K562 (cell line): ENCODE data around the gene USF2. TPM values are rescaled to one million over a fixed set of nuclear protein-coding genes. Genes with fewer than 3 reads are reported as not detected.

Experiments
- ATAC-seq: fragments of 200-7000 bp; cut with Tn5 transposase; 3 replicates; pipeline ENCODE4 v1.9.1; 2020; ENCODE audit warnings: moderate library complexity
- BruUV-seq: library from RNA; stranded (reverse); fragments of 400-500 nt; replicated peaks from 2 replicates; lab custom pipeline; 2021; lab: Mats Ljungman, UMichigan
- CTCF ChIA-PET: fragments of 300-600 bp; formaldehyde crosslinking; extraction: SDS; loops from one replicate; lab custom pipeline; 2021; ENCODE audit warnings: low intra/inter-chr PET ratio; lab: Yijun Ruan, JAX
- POLR2A ChIA-PET: fragments of 300-600, 350-650 bp; sonication (Branson Sonifier 250); formaldehyde crosslinking; extraction: SDS; loops from one replicate; lab custom pipeline; 2021; ENCODE audit warnings: antibody characterized with exemption, inconsistent platforms; lab: Yijun Ruan, JAX
- DNase-seq, 4 experiments: peaks; one replicate each; pipeline versions ENCODE4 v3.0.0 to v3.0.0-alpha.2; 2011 to 2018; ENCODE audit warnings: low spot score in 3 of 4, mixed read lengths in 3 of 4; ENCODE audit errors: extremely low read depth in 1 of 4
- FAIRE-seq: peaks from 2 replicates; lab custom pipeline; 2011; peaks lifted over from hg19 to GRCh38; lab: Jason Lieb, UNC
- H2AFZ ChIP-seq: 2 replicates; pipeline ENCODE4 v1.6.0; 2011; ENCODE audit warnings: low read depth, low read length, control low read depth, inconsistent platforms
- H3K27ac ChIP-seq: fragments of 200-600 bp; 3 replicates; pipeline ENCODE4 v1.8.0; 2011; ENCODE audit warnings: low read depth, mild to moderate bottlenecking, control low read depth, inconsistent platforms, low read length, moderate library complexity, mixed read lengths; ENCODE audit errors: extremely low read depth
- H3K27me3 ChIP-seq, 2 experiments: fragments of 300-600 bp in 1 of 2; 2 replicates in 1 of 2; 3 replicates in 1 of 2; pipeline versions ENCODE4 v1.6.0 to v1.8.0; 2011; ENCODE audit warnings: inconsistent platforms in 2 of 2, low read length in 2 of 2, mild to moderate bottlenecking in 1 of 2, mixed read lengths in 1 of 2, moderate library complexity in 1 of 2; ENCODE audit not compliant: control insufficient read depth in 2 of 2, insufficient read depth in 2 of 2
- H3K36me3 ChIP-seq: fragments of 300-600 bp; 3 replicates; pipeline ENCODE4 v1.8.0; 2011; ENCODE audit warnings: mild to moderate bottlenecking, low read length, inconsistent platforms; ENCODE audit not compliant: control insufficient read depth, insufficient read depth
- H3K4me1 ChIP-seq, 2 experiments: fragments of 200-600 bp in 1 of 2; replicated peaks in 1 of 2; 2 replicates in 1 of 2; 3 replicates in 1 of 2; pipeline versions ENCODE4 v1.5.1 to v1.8.0; 2011; ENCODE audit warnings: inconsistent platforms in 2 of 2, low read length in 2 of 2, mild to moderate bottlenecking in 1 of 2, mixed read lengths in 1 of 2, moderate library complexity in 1 of 2; ENCODE audit not compliant: control insufficient read depth in 2 of 2, insufficient read depth in 2 of 2
- H3K4me2 ChIP-seq: 2 replicates; pipeline ENCODE4 v1.6.1; 2011; ENCODE audit warnings: low read length, control low read depth, inconsistent platforms, mixed read lengths; ENCODE audit not compliant: insufficient read depth
- H3K4me3 ChIP-seq: fragments of 200-600 bp; sonication (generic), shearing (Covaris generic); 2 replicates; pipeline ENCODE4 v1.5.1; 2016; ENCODE audit warnings: control low read depth, inconsistent platforms
- H3K79me2 ChIP-seq: fragments of 200-600 bp; 3 replicates; pipeline ENCODE4 v1.8.0; 2011; ENCODE audit warnings: low read length, inconsistent platforms; ENCODE audit not compliant: control insufficient read depth, insufficient read depth
- H3K9ac ChIP-seq, 2 experiments: 2 replicates each; pipeline versions ENCODE4 v1.6.0 to v1.6.1; 2011; ENCODE audit warnings: low read depth in 2 of 2, low read length in 2 of 2, control low read depth in 1 of 2, inconsistent platforms in 1 of 2, mild to moderate bottlenecking in 1 of 2, mixed read lengths in 1 of 2; ENCODE audit not compliant: insufficient read depth in 1 of 2
- H3K9me1 ChIP-seq: one replicate; pipeline ENCODE4 v1.6.0; 2011; ENCODE audit warnings: inconsistent platforms, mild to moderate bottlenecking, low read length, moderate library complexity; ENCODE audit not compliant: control insufficient read depth, insufficient read depth
- H3K9me3 ChIP-seq: replicated peaks from 2 replicates; pipeline ENCODE4 v1.5.1; 2011; ENCODE audit warnings: low read depth, low read length, inconsistent platforms; ENCODE audit not compliant: control insufficient read depth, insufficient read depth
- H4K20me1 ChIP-seq: replicated peaks from 2 replicates; pipeline ENCODE4 v1.6.1; 2011; ENCODE audit warnings: low read length, inconsistent platforms, mixed read lengths; ENCODE audit not compliant: control insufficient read depth, insufficient read depth
- CBX1 ChIP-seq: sonication (generic); IDR thresholded peaks from 2 replicates; pipeline ENCODE4 v1.6.1; 2016; ENCODE audit warnings: antibody characterized with exemption, low read depth, mild to moderate bottlenecking
- ELK3 ChIP-seq: fragments of 450-650 bp; formaldehyde crosslinking; IDR thresholded peaks from 2 replicates; pipeline ENCODE4 v1.4.0; 2020; ENCODE audit warnings: mild to moderate bottlenecking
- EZH2 ChIP-seq: IDR thresholded peaks from 2 replicates; pipeline ENCODE4 v1.6.1; 2012; ENCODE audit warnings: low read depth, mild to moderate bottlenecking, inconsistent platforms, low read length, borderline replicate concordance
- FIP1L1 ChIP-seq: fragments of 200-400 bp; formaldehyde crosslinking; IDR thresholded peaks from 2 replicates; pipeline ENCODE4 v1.6.1; 2018; ENCODE audit warnings: mild to moderate bottlenecking, low read depth, low read length; ENCODE audit not compliant: poor library complexity, severe bottlenecking
- FUS ChIP-seq: fragments of 200-400 bp; formaldehyde crosslinking; optimal IDR thresholded peaks from 2 replicates; pipeline ENCODE3; 2017; ENCODE audit warnings: low read depth, low read length
- ILF3 ChIP-seq: fragments of 450-650 bp; IDR thresholded peaks from 2 replicates; pipeline ENCODE4 v1.6.1; 2018; ENCODE audit warnings: antibody characterized with exemption, mild to moderate bottlenecking, moderate library complexity, borderline replicate concordance
- SMARCB1 ChIP-seq: IDR thresholded peaks from 2 replicates; pipeline ENCODE4 v1.6.1; 2011; ENCODE audit warnings: improper control_type of control experiment, low read depth; ENCODE audit not compliant: insufficient read length
- TFAM ChIP-seq: fragments of 250-450 bp; sonication (Bioruptor Pico); conservative IDR thresholded peaks from 2 replicates; pipeline ENCODE4 v1.5.0; 2021; ENCODE audit warnings: mild to moderate bottlenecking, moderate library complexity
- ZFP36 ChIP-seq: fragments of 150-350 bp; IDR thresholded peaks from 2 replicates; pipeline ENCODE4 v1.6.1; 2018; ENCODE audit warnings: low read length, low read depth; ENCODE audit not compliant: partially characterized antibody
- ZNF212 ChIP-seq: fragments of 450-650 bp; formaldehyde crosslinking; IDR thresholded peaks from 2 replicates; pipeline ENCODE4 v1.4.0; 2020; ENCODE audit warnings: mild to moderate bottlenecking
- ZNF253 ChIP-seq: fragments of 250-450 bp; sonication (Bioruptor Pico); conservative IDR thresholded peaks from 2 replicates; pipeline ENCODE4 v1.6.1; 2021; ENCODE audit warnings: mild to moderate bottlenecking
- ZNF316 ChIP-seq: fragments of 450-650 bp; IDR thresholded peaks from 2 replicates; pipeline ENCODE4 v1.6.1; 2016
- ZNF740 ChIP-seq, 3 experiments: fragments of 200-800 bp in 1 of 3; sonication (Bioruptor generic) in 1 of 3; sonication (generic) in 1 of 3; formaldehyde crosslinking in 1 of 3; IDR thresholded peaks; 2 replicates each; pipeline versions ENCODE4 v1.6.1 to v1.8.0; 2016 to 2022; ENCODE audit warnings: mild to moderate bottlenecking in 2 of 3, missing compliant biosample characterization in 2 of 3, missing genetic modification characterization in 2 of 3, missing genetic modification reagents in 1 of 3
- ZNF780A ChIP-seq: fragments of 250-450 bp; sonication (Bioruptor Pico); IDR thresholded peaks from 2 replicates; pipeline ENCODE4 v1.5.0; 2021; ENCODE audit warnings: mild to moderate bottlenecking
- WGBS: fragments of 100-300 bp; shearing (Covaris generic); methylation state at CpG from one replicate; pipeline ENCODE4 v1.1.6; 2016; ENCODE audit warnings: low coverage, mixed read lengths; ENCODE audit not compliant: insufficient coverage; ENCODE audit errors: missing lambda C conversion rate; 5-methylcytosine and 5-hydroxymethylcytosine counted together
- in situ Hi-C: fragments of 300-500 bp; cut with MboI; formaldehyde crosslinking; loops from 4 replicates; pipeline ENCODE4 v1.15.0; 2018; ENCODE audit warnings: inconsistent platforms, mixed read lengths
- intact Hi-C: fragments of 100-400 bp; cut with micrococcal nuclease; formaldehyde crosslinking; loops from 2 replicates; pipeline ENCODE4 v1.14.2; 2022
- polyA plus RNA-seq, 8 experiments: library from polyadenylated mRNA; depleted of rRNA in 4 of 8; stranded (reverse) in 5 of 8; unstranded in 3 of 8; fragments of >200 nt; fragmentation: Nextera tagmentation in 2 of 8; fragmentation: Illumina TruSeq in 1 of 8; extraction: Ambion mirVana in 2 of 8; extraction: Trizol in 1 of 8; gene quantifications; 2 replicates each; pipeline versions ENCODE4 v1.2.1 to v1.2.3, GENCODE V29; 2011 to 2014; ENCODE audit warnings: inconsistent platforms in 1 of 8, missing spikeins in 1 of 8
- total RNA-seq, 7 experiments: library from RNA; depleted of rRNA in 6 of 7; stranded (reverse); fragments of >200 nt in 6 of 7; fragmentation: Illumina TruSeq in 2 of 7; extraction: Trizol in 2 of 7; gene quantifications; 2 replicates each; pipeline versions ENCODE4 v1.2.1 to v1.2.3, GENCODE V29; 2011 to 2021; ENCODE audit warnings: low replicate concordance in 1 of 7

The USF2 gene
- total and polyA plus RNA-seq, 9 of the 15 experiments (the other 6 are each of a cell fraction or from before 2014, with no cell fraction given): 0.27 to 93.7 (median 58.4) TPM

DNA sequence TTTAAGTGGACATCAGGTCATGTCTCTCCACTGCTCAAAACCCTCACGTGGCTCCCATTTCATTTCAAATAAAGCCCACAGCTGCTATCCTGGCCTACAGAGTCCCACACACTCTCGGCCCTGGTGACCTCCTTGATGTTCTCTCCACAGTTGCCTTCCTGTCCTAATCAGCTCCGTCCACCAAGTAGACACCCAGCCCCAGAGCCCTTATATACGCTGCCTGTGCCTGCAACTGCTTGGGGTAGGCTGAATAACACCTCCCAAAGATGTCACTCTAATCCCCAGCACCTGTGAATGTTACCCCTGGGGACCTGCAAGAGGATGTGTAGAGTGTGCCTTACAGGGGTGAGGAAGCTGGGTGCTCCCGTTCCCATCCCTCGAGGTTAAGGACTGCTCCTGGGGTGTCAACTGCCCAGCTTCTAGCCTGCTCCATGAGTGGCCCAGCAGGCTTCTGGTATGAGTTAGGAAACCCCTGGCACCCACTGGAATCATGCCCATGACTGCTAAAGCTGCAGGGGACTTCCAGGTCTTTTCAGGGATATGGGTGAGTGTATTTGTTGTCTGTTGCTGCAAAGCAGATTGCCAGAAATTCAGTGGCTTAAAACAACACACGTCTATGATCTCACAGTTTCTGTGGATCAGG, 46.3 kb upstream of the USF2 start:
- no TSS peak for BruUV-seq
- Histone ChIP-seq H3K4me1 (peaks cover 26 to 29% of the 10 kb centered on the region in 2 experiments), H3K79me2 (no peaks in the 10 kb centered on the region), H4K20me1 (no peaks in the 10 kb centered on the region), H3K27ac (no peak overlapping the region), H2AFZ (peak overlapping the region; percentile 14), H3K27me3 (no peaks in the 10 kb centered on the region), H3K36me3 (no peaks in the 10 kb centered on the region), H3K4me2 (no peak overlapping the region), H3K9me3 (peaks cover 27% of the 10 kb centered on the region), H3K4me3 (no peak overlapping the region), H3K9ac (no peak overlapping the region), H3K9me1 (no peaks in the 10 kb centered on the region)
- DNase-seq: no peak
- no peak for TF ChIP-seq EZH2
- no peak for TF ChIP-seq FIP1L1
- peak; percentile 6; the same call in 1 of the 2 replicates for TF ChIP-seq CBX1
- FAIRE-seq: no peak
- intact Hi-C loops: no loop called here
- POLR2A ChIA-PET: interaction anchor here (0.6 kb wide), 1 partner anchor 344 kb away, joined by 5 read pairs; no protein-coding TSS in a partner anchor
- no peak for ATAC-seq
- in situ Hi-C loops: no loop called here
- CTCF ChIA-PET: no interaction called here
- WGBS: 80% methylated on average over 7 of the region's 7 CpGs

GRCh38 chr19:35223084-35223790, 45.5 kb upstream of the USF2 start:
- Histone ChIP-seq H3K27me3 (no peaks in the 10 kb centered on the region), H3K4me3 (no peak overlapping the region), H3K79me2 (no peaks in the 10 kb centered on the region), H3K4me2 (no peak overlapping the region), H3K9me3 (peaks cover 27% of the 10 kb centered on the region), H4K20me1 (no peaks in the 10 kb centered on the region), H3K9ac (no peak overlapping the region), H3K27ac (no peak overlapping the region), H3K4me1 (peaks cover 29% of the 10 kb centered on the region in 2 experiments), H3K9me1 (no peaks in the 10 kb centered on the region), H2AFZ (peak overlapping the region; percentile 14), H3K36me3 (no peaks in the 10 kb centered on the region)
- no TSS peak for BruUV-seq
- in situ Hi-C loops (no loop called here), intact Hi-C loops (no loop called here)
- peak in 1 of 4 experiments; percentile 68 for DNase-seq
- 43% methylated on average over 5 of the region's 6 CpGs for WGBS
- no peak for ATAC-seq
- no peak for FAIRE-seq
- ChIA-PET CTCF (no interaction called here), POLR2A (no interaction called here)
- TF ChIP-seq ZFP36 (peak; percentile 43), ELK3 (CRISPR knock-in tag) (no peak), ILF3 (no peak), SMARCB1 (no peak), TFAM (CRISPR knock-in tag) (no peak), ZNF740 (CRISPR knock-in tag; IDR thresholded peaks at IDR 0.05) (no peak), ZNF740 (tag; IDR thresholded peaks at IDR 0.05) (no peak), ZNF253 (CRISPR knock-in tag) (no peak), ZNF212 (CRISPR knock-in tag) (no peak), ZNF316 (no peak), ZNF780A (CRISPR knock-in tag) (no peak), FUS (no peak)
